HCT116 (cell line): ENCODE data around the gene TBX4. TPM values are rescaled to one million over a fixed set of nuclear protein-coding genes. Genes with fewer than 3 reads are reported as not detected.

Experiments
- ATAC-seq: fragments of 200-7000 bp; cut with Tn5 transposase; 2 replicates; pipeline ENCODE4 v1.9.1; 2020; ENCODE audit warnings: mild to moderate bottlenecking, moderate library complexity
- BruUV-seq: library from RNA; stranded (reverse); fragments of 400-500 nt; replicated peaks from 2 replicates; lab custom pipeline; 2021; lab: Mats Ljungman, UMichigan
- CTCF ChIA-PET: fragments of 300-600 bp; sonication (Branson Sonifier 250); formaldehyde crosslinking; loops from one replicate; lab custom pipeline; 2021; ENCODE audit warnings: antibody characterized with exemption; lab: Charles Lee
- POLR2A ChIA-PET: fragments of 300-600, 350-600 bp; sonication (Branson Sonifier 250); formaldehyde crosslinking; loops from one replicate; lab custom pipeline; 2021; ENCODE audit warnings: antibody characterized with exemption; lab: Charles Lee
- RAD21 ChIA-PET, 2 experiments: fragments of 300-600 bp; sonication (Branson Sonifier 250); formaldehyde crosslinking; loops; one replicate each; lab custom pipeline; 2023; ENCODE audit warnings: low total read pairs in 2 of 2; ENCODE audit not compliant: uncharacterized antibody in 2 of 2, unreplicated experiment in 2 of 2, low non-redundant PET in 1 of 2; lab: Charles Lee
- DNase-seq: peaks from one replicate; pipeline ENCODE4 v3.0.0-alpha.2; 2010; ENCODE audit warnings: low read depth, low spot score
- H2AFZ ChIP-seq: fragments of 200-600 bp; shearing (Covaris generic), sonication (generic); 2 replicates; pipeline ENCODE4 v1.6.1; 2017; ENCODE audit warnings: low read depth, mixed run types, mixed read lengths, antibody characterized with exemption, low read length; ENCODE audit not compliant: poor library complexity, severe bottlenecking
- H3K27ac ChIP-seq: 2 replicates; pipeline ENCODE4 v1.5.1; 2012; ENCODE audit warnings: low read depth, low read length
- H3K27me3 ChIP-seq: fragments of 200-600 bp; sonication (generic); 2 replicates; pipeline ENCODE4 v1.6.1; 2016; ENCODE audit warnings: mixed run types, low read length, mixed read lengths; ENCODE audit not compliant: insufficient read depth
- H3K36me3 ChIP-seq, 2 experiments: fragments of 200-500 bp in 1 of 2; fragments of 200-600 bp in 1 of 2; sonication (Bioruptor generic) in 1 of 2; sonication (generic) in 1 of 2; 2 replicates each; pipeline versions ENCODE4 v1.5.1 to v1.6.1; 2014 to 2016; ENCODE audit warnings: low read length in 2 of 2, inconsistent platforms in 1 of 2, mixed read lengths in 1 of 2, mixed run types in 1 of 2; ENCODE audit not compliant: insufficient read depth in 2 of 2, control insufficient read depth in 1 of 2
- H3K4me1 ChIP-seq, 2 experiments: fragments of 200-600 bp in 1 of 2; sonication (generic) in 1 of 2; 2 replicates each; pipeline versions ENCODE4 v1.5.1 to v1.6.1; 2012 to 2017; ENCODE audit warnings: low read length in 2 of 2, inconsistent platforms in 1 of 2, mild to moderate bottlenecking in 1 of 2, mixed read lengths in 1 of 2, mixed run types in 1 of 2, moderate library complexity in 1 of 2; ENCODE audit not compliant: insufficient read depth in 2 of 2, control insufficient read depth in 1 of 2
- H3K4me2 ChIP-seq: fragments of 200-600 bp; sonication (generic); 2 replicates; pipeline ENCODE4 v1.6.1; 2017; ENCODE audit warnings: mixed run types, low read length, mixed read lengths
- H3K4me3 ChIP-seq, 2 experiments: fragments of 200-600 bp in 1 of 2; sonication (generic) in 1 of 2; replicated peaks in 1 of 2; 2 replicates each; pipeline ENCODE4 v1.5.1; 2011 to 2016; ENCODE audit warnings: low read length in 2 of 2, control low read depth in 1 of 2, low read depth in 1 of 2, mild to moderate bottlenecking in 1 of 2, mixed read lengths in 1 of 2, mixed run types in 1 of 2
- H3K79me2 ChIP-seq: fragments of 200-600 bp; sonication (generic); 2 replicates; pipeline ENCODE4 v1.6.1; 2017; ENCODE audit warnings: mild to moderate bottlenecking, mixed run types, low read length, moderate library complexity, mixed read lengths; ENCODE audit not compliant: insufficient read depth
- H3K9ac ChIP-seq: fragments of 200-600 bp; sonication (generic); 2 replicates; pipeline ENCODE4 v1.6.1; 2016; ENCODE audit warnings: low read length, mixed read lengths
- H3K9me2 ChIP-seq: fragments of 200-600 bp; sonication (generic), shearing (Covaris generic); 2 replicates; pipeline ENCODE4 v1.6.1; 2017; ENCODE audit warnings: mixed run types, mild to moderate bottlenecking, moderate library complexity; ENCODE audit not compliant: insufficient read depth
- H3K9me3 ChIP-seq, 2 experiments: fragments of 200-500 bp in 1 of 2; fragments of 200-600 bp in 1 of 2; sonication (Bioruptor generic) in 1 of 2; sonication (generic) in 1 of 2; 2 replicates each; pipeline ENCODE4 v1.6.1; 2014 to 2017; ENCODE audit warnings: low read length in 2 of 2, mixed read lengths in 2 of 2, inconsistent platforms in 1 of 2, low read depth in 1 of 2, mild to moderate bottlenecking in 1 of 2, mixed run types in 1 of 2, moderate library complexity in 1 of 2; ENCODE audit not compliant: control insufficient read depth in 1 of 2, insufficient read depth in 1 of 2
- H4K20me1 ChIP-seq: fragments of 200-600 bp; sonication (generic), shearing (Covaris generic); 2 replicates; pipeline ENCODE4 v1.6.1; 2017; ENCODE audit warnings: mixed run types, mild to moderate bottlenecking, moderate library complexity; ENCODE audit not compliant: insufficient read depth
- ATF3 ChIP-seq: IDR thresholded peaks from 2 replicates; pipeline ENCODE4 v1.6.1; 2012
- CBX3 ChIP-seq: IDR thresholded peaks from 2 replicates; pipeline ENCODE4 v1.6.1; 2012; ENCODE audit warnings: low read depth
- ELF1 ChIP-seq: IDR thresholded peaks from 2 replicates; pipeline ENCODE4 v1.6.1; 2012; ENCODE audit warnings: low read depth, borderline replicate concordance
- EZH2 ChIP-seq: fragments of 200-600 bp; sonication (generic); IDR thresholded peaks from 2 replicates; pipeline ENCODE4 v1.6.1; 2017; ENCODE audit warnings: antibody characterized with exemption, mixed run types
- EZH2phosphoT487 ChIP-seq: fragments of 200-600 bp; IDR thresholded peaks from 2 replicates; pipeline ENCODE4 v1.6.1; 2018; ENCODE audit warnings: antibody characterized with exemption, borderline replicate concordance
- FOSL1 ChIP-seq: IDR thresholded peaks from 2 replicates; pipeline ENCODE4 v1.6.1; 2012; ENCODE audit warnings: low read depth
- JUND ChIP-seq: IDR thresholded peaks from 2 replicates; pipeline ENCODE4 v1.6.1; 2012
- POLR2A ChIP-seq: IDR thresholded peaks from 2 replicates; pipeline ENCODE4 v1.7.0; 2011; ENCODE audit warnings: borderline replicate concordance; ENCODE audit not compliant: insufficient read depth, insufficient read length; ENCODE audit errors: extremely low read depth
- POLR2AphosphoS5 ChIP-seq: IDR thresholded peaks from 2 replicates; pipeline ENCODE4 v1.6.1; 2011; ENCODE audit warnings: mild to moderate bottlenecking, low read depth, low read length, moderate library complexity
- SIN3A ChIP-seq: IDR thresholded peaks from 2 replicates; pipeline ENCODE4 v1.6.1; 2012; ENCODE audit warnings: low read depth
- SP1 ChIP-seq: IDR thresholded peaks from 2 replicates; pipeline ENCODE4 v1.6.1; 2012; ENCODE audit warnings: low read depth
- SRF ChIP-seq: IDR thresholded peaks from 2 replicates; pipeline ENCODE4 v1.6.1; 2012; ENCODE audit warnings: low read depth
- TCF7L2 ChIP-seq: IDR thresholded peaks from 2 replicates; pipeline ENCODE4 v1.7.0; 2011; ENCODE audit warnings: borderline replicate concordance, inconsistent platforms; ENCODE audit not compliant: insufficient read depth, insufficient read length; ENCODE audit errors: extremely low read depth
- YY1 ChIP-seq: IDR thresholded peaks from 2 replicates; pipeline ENCODE4 v1.6.1; 2011; ENCODE audit warnings: low read length, low read depth, moderate library complexity, mild to moderate bottlenecking; ENCODE audit not compliant: insufficient replicate concordance; ENCODE audit errors: extremely low read depth
- ZFX ChIP-seq: fragments of 450-650 bp; IDR thresholded peaks from 2 replicates; pipeline ENCODE4 v1.6.1; 2017
- ZNF274 ChIP-seq: fragments of 200-500 bp; sonication (Bioruptor generic); IDR thresholded peaks from 2 replicates; pipeline ENCODE4 v1.6.1; 2014; ENCODE audit warnings: mild to moderate bottlenecking, low read depth, low read length, inconsistent platforms
- intact Hi-C: fragments of 100-400 bp; cut with micrococcal nuclease; formaldehyde crosslinking; loops from 2 replicates; pipeline ENCODE4 v1.10.0; 2022
- total RNA-seq: library from RNA; stranded (reverse); gene quantifications from one replicate; pipeline ENCODE4 v1.2.1, GENCODE V29; 2021; ENCODE audit not compliant: unreplicated experiment
- TF ChIP-seq, protein P1 (sequence below): IDR thresholded peaks from 2 replicates; pipeline ENCODE4 v1.6.1; 2011; ENCODE audit warnings: mild to moderate bottlenecking, low read length, moderate library complexity; ENCODE audit not compliant: insufficient replicate concordance; ENCODE audit errors: extremely low read depth
- TF ChIP-seq, protein P2 (sequence below): IDR thresholded peaks from 2 replicates; pipeline ENCODE4 v1.6.1; 2012; ENCODE audit warnings: low read depth
- TF ChIP-seq, protein P3 (sequence below), 3 experiments: fragments of 200-600 bp in 1 of 3; sonication (generic) in 1 of 3; IDR thresholded peaks in 2 of 3; conservative IDR thresholded peaks in 1 of 3; 2 replicates each; pipeline ENCODE4 v1.5.1; 2012 to 2017; ENCODE audit warnings: low read depth in 2 of 3, low read length in 2 of 3, antibody characterized with exemption in 1 of 3, borderline replicate concordance in 1 of 3, control low read depth in 1 of 3, mild to moderate bottlenecking in 1 of 3, mixed read lengths in 1 of 3, mixed run types in 1 of 3, moderate library complexity in 1 of 3; ENCODE audit not compliant: insufficient read depth in 1 of 3

TBX4 gene
- total RNA-seq, 1 experiment from 2014 or later: 0.27 TPM

GRCh38 chr17:61422869-61423268 lies 29.4 kb upstream of the TBX4 start:
- peaks cover 35 to 37% of the 10 kb centered on the region in 2 experiments for H3K4me1 ChIP-seq
- no peaks in the 10 kb centered on the region for H4K20me1 ChIP-seq
- H3K79me2 ChIP-seq: no peaks in the 10 kb centered on the region
- H3K9ac ChIP-seq: no peak overlapping the region
- ATAC-seq (no peak), DNase-seq (no peak)
- H3K4me2 ChIP-seq: no peak overlapping the region
- H3K27ac ChIP-seq: no peak overlapping the region
- ChIA-PET CTCF (no interaction called here), POLR2A (no interaction called here), RAD21 (no interaction called here)
- H3K9me3 ChIP-seq: peaks cover 0 to 6% of the 10 kb centered on the region in 2 experiments; a peak in 1 of 4 replicates
- intact Hi-C loops: no loop called here
- H2AFZ ChIP-seq: no peak overlapping the region
- no peaks in the 10 kb centered on the region for H3K9me2 ChIP-seq
- no peaks in the 10 kb centered on the region for H3K27me3 ChIP-seq
- no peaks in the 10 kb centered on the region for H3K36me3 ChIP-seq
- BruUV-seq: no TSS peak
- no peak overlapping the region for H3K4me3 ChIP-seq
- no peak for TF ChIP-seq SP1
- TF ChIP-seq EZH2phosphoT487: no peak
- TF ChIP-seq ZFX: no peak
- TF ChIP-seq ELF1: no peak
- no peak for TF ChIP-seq ZNF274
- no peak for TF ChIP-seq ATF3
- no peak for TF ChIP-seq POLR2A
- TF ChIP-seq POLR2AphosphoS5: no peak
- TF ChIP-seq CBX3: no peak
- TF ChIP-seq, protein P1, sequence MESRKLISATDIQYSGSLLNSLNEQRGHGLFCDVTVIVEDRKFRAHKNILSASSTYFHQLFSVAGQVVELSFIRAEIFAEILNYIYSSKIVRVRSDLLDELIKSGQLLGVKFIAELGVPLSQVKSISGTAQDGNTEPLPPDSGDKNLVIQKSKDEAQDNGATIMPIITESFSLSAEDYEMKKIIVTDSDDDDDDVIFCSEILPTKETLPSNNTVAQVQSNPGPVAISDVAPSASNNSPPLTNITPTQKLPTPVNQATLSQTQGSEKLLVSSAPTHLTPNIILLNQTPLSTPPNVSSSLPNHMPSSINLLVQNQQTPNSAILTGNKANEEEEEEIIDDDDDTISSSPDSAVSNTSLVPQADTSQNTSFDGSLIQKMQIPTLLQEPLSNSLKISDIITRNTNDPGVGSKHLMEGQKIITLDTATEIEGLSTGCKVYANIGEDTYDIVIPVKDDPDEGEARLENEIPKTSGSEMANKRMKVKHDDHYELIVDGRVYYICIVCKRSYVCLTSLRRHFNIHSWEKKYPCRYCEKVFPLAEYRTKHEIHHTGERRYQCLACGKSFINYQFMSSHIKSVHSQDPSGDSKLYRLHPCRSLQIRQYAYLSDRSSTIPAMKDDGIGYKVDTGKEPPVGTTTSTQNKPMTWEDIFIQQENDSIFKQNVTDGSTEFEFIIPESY: no peak
- no peak for TF ChIP-seq JUND
- TF ChIP-seq SIN3A: no peak
- TF ChIP-seq, protein P2, sequence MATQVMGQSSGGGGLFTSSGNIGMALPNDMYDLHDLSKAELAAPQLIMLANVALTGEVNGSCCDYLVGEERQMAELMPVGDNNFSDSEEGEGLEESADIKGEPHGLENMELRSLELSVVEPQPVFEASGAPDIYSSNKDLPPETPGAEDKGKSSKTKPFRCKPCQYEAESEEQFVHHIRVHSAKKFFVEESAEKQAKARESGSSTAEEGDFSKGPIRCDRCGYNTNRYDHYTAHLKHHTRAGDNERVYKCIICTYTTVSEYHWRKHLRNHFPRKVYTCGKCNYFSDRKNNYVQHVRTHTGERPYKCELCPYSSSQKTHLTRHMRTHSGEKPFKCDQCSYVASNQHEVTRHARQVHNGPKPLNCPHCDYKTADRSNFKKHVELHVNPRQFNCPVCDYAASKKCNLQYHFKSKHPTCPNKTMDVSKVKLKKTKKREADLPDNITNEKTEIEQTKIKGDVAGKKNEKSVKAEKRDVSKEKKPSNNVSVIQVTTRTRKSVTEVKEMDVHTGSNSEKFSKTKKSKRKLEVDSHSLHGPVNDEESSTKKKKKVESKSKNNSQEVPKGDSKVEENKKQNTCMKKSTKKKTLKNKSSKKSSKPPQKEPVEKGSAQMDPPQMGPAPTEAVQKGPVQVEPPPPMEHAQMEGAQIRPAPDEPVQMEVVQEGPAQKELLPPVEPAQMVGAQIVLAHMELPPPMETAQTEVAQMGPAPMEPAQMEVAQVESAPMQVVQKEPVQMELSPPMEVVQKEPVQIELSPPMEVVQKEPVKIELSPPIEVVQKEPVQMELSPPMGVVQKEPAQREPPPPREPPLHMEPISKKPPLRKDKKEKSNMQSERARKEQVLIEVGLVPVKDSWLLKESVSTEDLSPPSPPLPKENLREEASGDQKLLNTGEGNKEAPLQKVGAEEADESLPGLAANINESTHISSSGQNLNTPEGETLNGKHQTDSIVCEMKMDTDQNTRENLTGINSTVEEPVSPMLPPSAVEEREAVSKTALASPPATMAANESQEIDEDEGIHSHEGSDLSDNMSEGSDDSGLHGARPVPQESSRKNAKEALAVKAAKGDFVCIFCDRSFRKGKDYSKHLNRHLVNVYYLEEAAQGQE: no peak
- no peak for TF ChIP-seq TCF7L2
- no peak for TF ChIP-seq YY1
- no peak for TF ChIP-seq SRF
- TF ChIP-seq, protein P3, sequence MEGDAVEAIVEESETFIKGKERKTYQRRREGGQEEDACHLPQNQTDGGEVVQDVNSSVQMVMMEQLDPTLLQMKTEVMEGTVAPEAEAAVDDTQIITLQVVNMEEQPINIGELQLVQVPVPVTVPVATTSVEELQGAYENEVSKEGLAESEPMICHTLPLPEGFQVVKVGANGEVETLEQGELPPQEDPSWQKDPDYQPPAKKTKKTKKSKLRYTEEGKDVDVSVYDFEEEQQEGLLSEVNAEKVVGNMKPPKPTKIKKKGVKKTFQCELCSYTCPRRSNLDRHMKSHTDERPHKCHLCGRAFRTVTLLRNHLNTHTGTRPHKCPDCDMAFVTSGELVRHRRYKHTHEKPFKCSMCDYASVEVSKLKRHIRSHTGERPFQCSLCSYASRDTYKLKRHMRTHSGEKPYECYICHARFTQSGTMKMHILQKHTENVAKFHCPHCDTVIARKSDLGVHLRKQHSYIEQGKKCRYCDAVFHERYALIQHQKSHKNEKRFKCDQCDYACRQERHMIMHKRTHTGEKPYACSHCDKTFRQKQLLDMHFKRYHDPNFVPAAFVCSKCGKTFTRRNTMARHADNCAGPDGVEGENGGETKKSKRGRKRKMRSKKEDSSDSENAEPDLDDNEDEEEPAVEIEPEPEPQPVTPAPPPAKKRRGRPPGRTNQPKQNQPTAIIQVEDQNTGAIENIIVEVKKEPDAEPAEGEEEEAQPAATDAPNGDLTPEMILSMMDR (IDR thresholded peaks at IDR 0.05 in 2 of 3, conservative IDR thresholded peaks at IDR 0.05 in 1 of 3; ENCODE audit: borderline replicate concordance in 1 of 3, insufficient read depth in 1 of 3, low read depth in 2 of 3, low read length in 2 of 3): no peak
- TF ChIP-seq EZH2: no peak
- TF ChIP-seq FOSL1: no peak
